ENCODE measurements around the gene LRIG2.

DNA sequence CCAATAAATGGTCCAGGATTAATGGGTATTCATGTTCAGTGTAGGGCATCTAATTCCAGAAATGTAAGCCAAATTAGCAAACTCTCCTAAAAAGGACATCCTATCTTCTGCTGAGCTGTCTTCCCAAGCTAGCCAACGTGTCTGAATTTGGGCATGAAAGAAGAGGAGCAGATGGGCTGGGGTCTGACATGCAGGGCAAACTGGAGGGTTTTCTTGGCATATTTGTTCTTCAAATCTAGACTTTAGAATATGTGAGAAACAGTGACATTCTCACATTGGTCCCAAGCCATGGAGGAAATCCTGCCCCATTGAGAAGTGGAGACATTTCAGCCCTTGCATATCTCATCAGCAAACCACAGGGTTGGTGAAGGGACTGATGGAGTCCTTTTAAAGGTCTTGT, 67.2 kb downstream of the LRIG2 start:
- TF ChIP-seq RAD21 (IDR thresholded peaks at IDR 0.05; ENCODE audit: low read depth) (no peak), CEBPB (IDR thresholded peaks at IDR 0.05; ENCODE audit: low read depth) (no peak), EZH2 (IDR thresholded peaks at IDR 0.05) (no peak), POLR2A (IDR thresholded peaks at IDR 0.05; ENCODE audit: borderline replicate concordance, extremely low read depth, insufficient read depth, insufficient read length) (no peak), ZNF274 (IDR thresholded peaks at IDR 0.05; ENCODE audit: low read depth, low read length) (no peak), SP1 (IDR thresholded peaks at IDR 0.05; ENCODE audit: low read depth) (no peak), SRF (IDR thresholded peaks at IDR 0.05; ENCODE audit: low read depth) (no peak), JUND (IDR thresholded peaks at IDR 0.05) (no peak), FOSL1 (IDR thresholded peaks at IDR 0.05; ENCODE audit: low read depth) (no peak), POLR2AphosphoS5 (IDR thresholded peaks at IDR 0.05; ENCODE audit: low read depth, low read length) (no peak)
- TF ChIP-seq, protein P1, sequence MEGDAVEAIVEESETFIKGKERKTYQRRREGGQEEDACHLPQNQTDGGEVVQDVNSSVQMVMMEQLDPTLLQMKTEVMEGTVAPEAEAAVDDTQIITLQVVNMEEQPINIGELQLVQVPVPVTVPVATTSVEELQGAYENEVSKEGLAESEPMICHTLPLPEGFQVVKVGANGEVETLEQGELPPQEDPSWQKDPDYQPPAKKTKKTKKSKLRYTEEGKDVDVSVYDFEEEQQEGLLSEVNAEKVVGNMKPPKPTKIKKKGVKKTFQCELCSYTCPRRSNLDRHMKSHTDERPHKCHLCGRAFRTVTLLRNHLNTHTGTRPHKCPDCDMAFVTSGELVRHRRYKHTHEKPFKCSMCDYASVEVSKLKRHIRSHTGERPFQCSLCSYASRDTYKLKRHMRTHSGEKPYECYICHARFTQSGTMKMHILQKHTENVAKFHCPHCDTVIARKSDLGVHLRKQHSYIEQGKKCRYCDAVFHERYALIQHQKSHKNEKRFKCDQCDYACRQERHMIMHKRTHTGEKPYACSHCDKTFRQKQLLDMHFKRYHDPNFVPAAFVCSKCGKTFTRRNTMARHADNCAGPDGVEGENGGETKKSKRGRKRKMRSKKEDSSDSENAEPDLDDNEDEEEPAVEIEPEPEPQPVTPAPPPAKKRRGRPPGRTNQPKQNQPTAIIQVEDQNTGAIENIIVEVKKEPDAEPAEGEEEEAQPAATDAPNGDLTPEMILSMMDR (IDR thresholded peaks at IDR 0.05 in 2 of 3, conservative IDR thresholded peaks at IDR 0.05 in 1 of 3; ENCODE audit: borderline replicate concordance in 1 of 3, insufficient read depth in 1 of 3, low read depth in 2 of 3, low read length in 2 of 3) = no peak
- TF ChIP-seq, protein P2, sequence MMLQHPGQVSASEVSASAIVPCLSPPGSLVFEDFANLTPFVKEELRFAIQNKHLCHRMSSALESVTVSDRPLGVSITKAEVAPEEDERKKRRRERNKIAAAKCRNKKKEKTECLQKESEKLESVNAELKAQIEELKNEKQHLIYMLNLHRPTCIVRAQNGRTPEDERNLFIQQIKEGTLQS (IDR thresholded peaks at IDR 0.05) = no peak
